HCT116 (cell line): ENCODE measurements around the gene MTHFD1L. TPM values are rescaled to one million over a fixed set of nuclear protein-coding genes. Genes with fewer than 3 reads are reported as not detected.
"Not testable (repeated sequence)": the region's sequence is repeated elsewhere in the genome, so short reads cannot be mapped to it uniquely, and the experiment has no call there.

Experiments used
- ATAC-seq: fragments of 200-7000 bp; cut with Tn5 transposase; 2 replicates; pipeline ENCODE4 v1.9.1; 2020; ENCODE audit warnings: mild to moderate bottlenecking, moderate library complexity
- BruUV-seq: library from RNA; stranded (reverse); fragments of 400-500 nt; replicated peaks from 2 replicates; lab custom pipeline; 2021; lab: Mats Ljungman, UMichigan
- CTCF ChIA-PET: fragments of 300-600 bp; sonication (Branson Sonifier 250); formaldehyde crosslinking; loops from one replicate; lab custom pipeline; 2021; ENCODE audit warnings: antibody characterized with exemption; lab: Charles Lee
- POLR2A ChIA-PET: fragments of 300-600, 350-600 bp; sonication (Branson Sonifier 250); formaldehyde crosslinking; loops from one replicate; lab custom pipeline; 2021; ENCODE audit warnings: antibody characterized with exemption; lab: Charles Lee
- RAD21 ChIA-PET, 2 experiments: fragments of 300-600 bp; sonication (Branson Sonifier 250); formaldehyde crosslinking; loops; one replicate each; lab custom pipeline; 2023; ENCODE audit warnings: low total read pairs in 2 of 2; ENCODE audit not compliant: uncharacterized antibody in 2 of 2, unreplicated experiment in 2 of 2, low non-redundant PET in 1 of 2; lab: Charles Lee
- DNase-seq: peaks from one replicate; pipeline ENCODE4 v3.0.0-alpha.2; 2010; ENCODE audit warnings: low read depth, low spot score
- H2AFZ ChIP-seq: fragments of 200-600 bp; shearing (Covaris generic), sonication (generic); 2 replicates; pipeline ENCODE4 v1.6.1; 2017; ENCODE audit warnings: low read depth, mixed run types, mixed read lengths, antibody characterized with exemption, low read length; ENCODE audit not compliant: poor library complexity, severe bottlenecking
- H3K27ac ChIP-seq: 2 replicates; pipeline ENCODE4 v1.5.1; 2012; ENCODE audit warnings: low read depth, low read length
- H3K27me3 ChIP-seq: fragments of 200-600 bp; sonication (generic); 2 replicates; pipeline ENCODE4 v1.6.1; 2016; ENCODE audit warnings: mixed run types, low read length, mixed read lengths; ENCODE audit not compliant: insufficient read depth
- H3K36me3 ChIP-seq, 2 experiments: fragments of 200-500 bp in 1 of 2; fragments of 200-600 bp in 1 of 2; sonication (Bioruptor generic) in 1 of 2; sonication (generic) in 1 of 2; 2 replicates each; pipeline versions ENCODE4 v1.5.1 to v1.6.1; 2014 to 2016; ENCODE audit warnings: low read length in 2 of 2, inconsistent platforms in 1 of 2, mixed read lengths in 1 of 2, mixed run types in 1 of 2; ENCODE audit not compliant: insufficient read depth in 2 of 2, control insufficient read depth in 1 of 2
- H3K4me1 ChIP-seq, 2 experiments: fragments of 200-600 bp in 1 of 2; sonication (generic) in 1 of 2; 2 replicates each; pipeline versions ENCODE4 v1.5.1 to v1.6.1; 2012 to 2017; ENCODE audit warnings: low read length in 2 of 2, inconsistent platforms in 1 of 2, mild to moderate bottlenecking in 1 of 2, mixed read lengths in 1 of 2, mixed run types in 1 of 2, moderate library complexity in 1 of 2; ENCODE audit not compliant: insufficient read depth in 2 of 2, control insufficient read depth in 1 of 2
- H3K4me2 ChIP-seq: fragments of 200-600 bp; sonication (generic); 2 replicates; pipeline ENCODE4 v1.6.1; 2017; ENCODE audit warnings: mixed run types, low read length, mixed read lengths
- H3K4me3 ChIP-seq, 2 experiments: fragments of 200-600 bp in 1 of 2; sonication (generic) in 1 of 2; replicated peaks in 1 of 2; 2 replicates each; pipeline ENCODE4 v1.5.1; 2011 to 2016; ENCODE audit warnings: low read length in 2 of 2, control low read depth in 1 of 2, low read depth in 1 of 2, mild to moderate bottlenecking in 1 of 2, mixed read lengths in 1 of 2, mixed run types in 1 of 2
- H3K79me2 ChIP-seq: fragments of 200-600 bp; sonication (generic); 2 replicates; pipeline ENCODE4 v1.6.1; 2017; ENCODE audit warnings: mild to moderate bottlenecking, mixed run types, low read length, moderate library complexity, mixed read lengths; ENCODE audit not compliant: insufficient read depth
- H3K9ac ChIP-seq: fragments of 200-600 bp; sonication (generic); 2 replicates; pipeline ENCODE4 v1.6.1; 2016; ENCODE audit warnings: low read length, mixed read lengths
- H3K9me2 ChIP-seq: fragments of 200-600 bp; sonication (generic), shearing (Covaris generic); 2 replicates; pipeline ENCODE4 v1.6.1; 2017; ENCODE audit warnings: mixed run types, mild to moderate bottlenecking, moderate library complexity; ENCODE audit not compliant: insufficient read depth
- H3K9me3 ChIP-seq, 2 experiments: fragments of 200-500 bp in 1 of 2; fragments of 200-600 bp in 1 of 2; sonication (Bioruptor generic) in 1 of 2; sonication (generic) in 1 of 2; 2 replicates each; pipeline ENCODE4 v1.6.1; 2014 to 2017; ENCODE audit warnings: low read length in 2 of 2, mixed read lengths in 2 of 2, inconsistent platforms in 1 of 2, low read depth in 1 of 2, mild to moderate bottlenecking in 1 of 2, mixed run types in 1 of 2, moderate library complexity in 1 of 2; ENCODE audit not compliant: control insufficient read depth in 1 of 2, insufficient read depth in 1 of 2
- H4K20me1 ChIP-seq: fragments of 200-600 bp; sonication (generic), shearing (Covaris generic); 2 replicates; pipeline ENCODE4 v1.6.1; 2017; ENCODE audit warnings: mixed run types, mild to moderate bottlenecking, moderate library complexity; ENCODE audit not compliant: insufficient read depth
- POLR2AphosphoS5 ChIP-seq: IDR thresholded peaks from 2 replicates; pipeline ENCODE4 v1.6.1; 2011; ENCODE audit warnings: mild to moderate bottlenecking, low read depth, low read length, moderate library complexity
- TCF7L2 ChIP-seq: IDR thresholded peaks from 2 replicates; pipeline ENCODE4 v1.7.0; 2011; ENCODE audit warnings: borderline replicate concordance, inconsistent platforms; ENCODE audit not compliant: insufficient read depth, insufficient read length; ENCODE audit errors: extremely low read depth
- YY1 ChIP-seq: IDR thresholded peaks from 2 replicates; pipeline ENCODE4 v1.6.1; 2011; ENCODE audit warnings: low read length, low read depth, moderate library complexity, mild to moderate bottlenecking; ENCODE audit not compliant: insufficient replicate concordance; ENCODE audit errors: extremely low read depth
- intact Hi-C: fragments of 100-400 bp; cut with micrococcal nuclease; formaldehyde crosslinking; loops from 2 replicates; pipeline ENCODE4 v1.10.0; 2022
- total RNA-seq: library from RNA; stranded (reverse); gene quantifications from one replicate; pipeline ENCODE4 v1.2.1, GENCODE V29; 2021; ENCODE audit not compliant: unreplicated experiment
- TF ChIP-seq, protein P1 (sequence below): IDR thresholded peaks from 2 replicates; pipeline ENCODE4 v1.6.1; 2011; ENCODE audit warnings: mild to moderate bottlenecking, low read length, moderate library complexity; ENCODE audit not compliant: insufficient replicate concordance; ENCODE audit errors: extremely low read depth

MTHFD1L gene
- total RNA-seq, 1 experiment from 2014 or later: 127 TPM

DNA sequence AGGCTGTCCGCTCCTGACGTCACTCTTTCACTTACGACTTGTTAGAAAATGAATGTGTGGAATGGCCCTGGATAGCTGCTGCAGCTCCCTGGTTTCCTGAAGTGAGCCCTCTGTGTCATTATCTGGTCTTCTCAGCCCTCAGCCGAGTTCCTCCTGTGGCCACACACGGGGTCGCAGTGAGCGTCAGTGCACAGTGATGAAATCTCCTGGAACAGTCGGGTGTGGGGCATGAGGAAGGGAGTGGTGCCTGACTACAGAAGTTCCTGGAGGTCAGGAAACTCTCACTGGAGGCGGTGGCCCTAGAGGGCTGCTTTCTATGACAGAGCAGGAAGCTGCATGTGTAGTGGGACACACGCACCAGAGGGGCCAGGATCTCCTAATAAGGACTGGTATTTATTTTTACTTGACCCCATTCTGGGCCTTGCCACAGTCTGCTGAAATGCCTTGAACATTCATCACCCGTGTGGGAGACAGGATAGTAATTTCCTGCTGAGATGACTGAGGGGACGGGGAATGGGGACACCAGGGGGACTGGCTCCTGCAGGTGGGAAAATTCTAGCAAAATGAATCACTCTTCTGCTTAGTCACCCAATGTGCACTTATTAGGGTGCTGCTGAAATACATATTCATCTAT lies 175.5 kb downstream of the MTHFD1L start:
- H3K27me3 ChIP-seq, H2AFZ ChIP-seq, BruUV-seq, H4K20me1 ChIP-seq, H3K9me2 ChIP-seq, H3K9me3 ChIP-seq: not testable (repeated sequence)
- peak; percentile 98 for DNase-seq
- POLR2A ChIA-PET: interaction anchor here (0.9 to 7.4 kb wide), 9 partner anchors 12 to 285 kb away, joined by 3 to 75 read pairs (median 5); no protein-coding TSS in a partner anchor
- intact Hi-C loops: loop anchor here (1.0 kb wide), 1 partner anchor 19 kb away; no protein-coding TSS in a partner anchor
- peak; percentile 81 for ATAC-seq
- peak overlapping the region; percentile 63 for H3K4me2 ChIP-seq
- H3K9ac ChIP-seq: peak overlapping the region; percentile 78
- peak overlapping the region; percentile 91 for H3K27ac ChIP-seq
- H3K79me2 ChIP-seq: peaks cover 62% of the 10 kb centered on the region
- 0 out of 4 replicates have a peak, but pooled peaks cover 0 to 13% of the 10 kb centered on the region in 2 experiments for H3K36me3 ChIP-seq
- H3K4me1 ChIP-seq: peaks cover 72 to 100% of the 10 kb centered on the region in 2 experiments
- TF ChIP-seq POLR2AphosphoS5: peak; percentile 60; the same call in 1 of the 2 replicates
- peak; percentile 77 for TF ChIP-seq TCF7L2
- TF ChIP-seq YY1: peak; percentile 12
- TF ChIP-seq, protein P1, sequence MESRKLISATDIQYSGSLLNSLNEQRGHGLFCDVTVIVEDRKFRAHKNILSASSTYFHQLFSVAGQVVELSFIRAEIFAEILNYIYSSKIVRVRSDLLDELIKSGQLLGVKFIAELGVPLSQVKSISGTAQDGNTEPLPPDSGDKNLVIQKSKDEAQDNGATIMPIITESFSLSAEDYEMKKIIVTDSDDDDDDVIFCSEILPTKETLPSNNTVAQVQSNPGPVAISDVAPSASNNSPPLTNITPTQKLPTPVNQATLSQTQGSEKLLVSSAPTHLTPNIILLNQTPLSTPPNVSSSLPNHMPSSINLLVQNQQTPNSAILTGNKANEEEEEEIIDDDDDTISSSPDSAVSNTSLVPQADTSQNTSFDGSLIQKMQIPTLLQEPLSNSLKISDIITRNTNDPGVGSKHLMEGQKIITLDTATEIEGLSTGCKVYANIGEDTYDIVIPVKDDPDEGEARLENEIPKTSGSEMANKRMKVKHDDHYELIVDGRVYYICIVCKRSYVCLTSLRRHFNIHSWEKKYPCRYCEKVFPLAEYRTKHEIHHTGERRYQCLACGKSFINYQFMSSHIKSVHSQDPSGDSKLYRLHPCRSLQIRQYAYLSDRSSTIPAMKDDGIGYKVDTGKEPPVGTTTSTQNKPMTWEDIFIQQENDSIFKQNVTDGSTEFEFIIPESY: peak; percentile 15
- RAD21 ChIA-PET: interaction anchor here (1.0 to 1.3 kb wide), 2 partner anchors 23 to 26 kb away, joined by 3 read pairs; no protein-coding TSS in a partner anchor
- H3K4me3 ChIP-seq: 0 out of 4 replicates have a peak overlapping the region, but pooled peaks of 1 of the 2 experiments have one; percentile 2
- CTCF ChIA-PET: interaction anchor here (0.9 to 1.2 kb wide), 3 partner anchors 149 to 283 kb away, joined by 3 to 4 read pairs (median 4); no protein-coding TSS in a partner anchor
